ENCODE results near the gene CNNM1.

- TF ChIP-seq SIN3A (IDR thresholded peaks at IDR 0.05; ENCODE audit: borderline replicate concordance, insufficient read depth, low read length): no peak
- no peak for TF ChIP-seq POLR2AphosphoS5 (IDR thresholded peaks at IDR 0.05; ENCODE audit: low read depth, low read length)
- no peak for TF ChIP-seq REST (IDR thresholded peaks at IDR 0.05; ENCODE audit: insufficient read depth in 1 of 2, low read depth in 2 of 2, low read length in 2 of 2)
- no peak for TF ChIP-seq FOXP2 (optimal IDR thresholded peaks at IDR 0.05; ENCODE audit: borderline replicate concordance, extremely low read depth, extremely low read length, insufficient read depth)
Measured at GRCh38 chr10:99425204-99425603, 96.0 kb downstream of the CNNM1 start.

All from PFSK-1 (cell line).